Upper lobe of right lung (tissue), 1 donor: Measurements from ENCODE around the gene AFMID. TPM values are rescaled to one million over a fixed set of nuclear protein-coding genes. Genes with fewer than 3 reads are reported as not detected.

Experiments used
- ATAC-seq: fragments of 200-7000 bp; cut with Tn5 transposase; one replicate; pipeline ENCODE4 v1.9.1; 2020; ENCODE audit warnings: mild to moderate bottlenecking, moderate library complexity
- DNase-seq: peaks from one replicate; pipeline ENCODE4 v3.0.0-alpha.2; 2020
- H3K27ac ChIP-seq: fragments of 200-600 bp; one replicate; pipeline ENCODE4 v1.8.0; 2022
- H3K27me3 ChIP-seq: fragments of 200-600 bp; one replicate; pipeline ENCODE4 v1.8.0; 2022; ENCODE audit warnings: mild to moderate bottlenecking
- H3K36me3 ChIP-seq: fragments of 200-600 bp; one replicate; pipeline ENCODE4 v1.8.0; 2022
- H3K4me1 ChIP-seq: fragments of 200-600 bp; one replicate; pipeline ENCODE4 v1.8.0; 2022
- H3K4me3 ChIP-seq: fragments of 200-600 bp; one replicate; pipeline ENCODE4 v1.8.0; 2022; ENCODE audit warnings: mild to moderate bottlenecking
- H3K9me3 ChIP-seq: fragments of 200-600 bp; one replicate; pipeline ENCODE4 v1.8.0; 2022
- CTCF ChIP-seq: fragments of 200-600 bp; IDR thresholded peaks from one replicate; pipeline ENCODE4 v1.8.0; 2022; ENCODE audit warnings: antibody characterized with exemption
- intact Hi-C: fragments of 100-400 bp; cut with DNase I; formaldehyde crosslinking; loops from one replicate; pipeline ENCODE4 v1.11.0; 2022
- total RNA-seq: library from RNA; stranded (reverse); fragmentation: NEBNext Ultra II Directional; extraction: Animal tissue kit (Norgen Biotek cat#: 25700); gene quantifications from one replicate; pipeline ENCODE4 v1.2.1, GENCODE V29; 2021
- donor health status: DM: no; HTN: yes; CAD: no; lungs with severe emphysema.

Gene AFMID
- total RNA-seq, 1 donor from 2014 or later, result 32.5 TPM

DNA sequence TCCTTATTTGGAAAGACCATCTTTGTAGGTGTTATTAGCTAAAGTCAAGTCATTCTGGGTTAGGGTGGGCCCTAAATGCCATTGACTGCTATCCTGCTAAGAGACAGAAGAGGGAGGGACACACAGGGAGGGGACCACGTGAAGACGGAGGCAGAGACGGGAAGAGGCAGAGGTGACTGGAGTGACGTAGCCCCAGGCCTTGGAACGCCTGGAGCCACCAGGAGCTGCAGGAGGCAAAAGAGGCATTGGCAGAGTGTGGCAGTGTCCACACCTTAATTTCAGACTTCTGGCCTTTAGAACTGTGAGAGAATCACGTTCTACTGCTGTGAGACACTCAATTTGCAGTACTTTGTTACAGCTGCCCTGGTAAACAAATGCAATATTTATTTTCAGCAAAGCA lies 13.3 kb downstream of the AFMID start:
- ATAC-seq (no peak), DNase-seq (no peak)
- H3K27me3 ChIP-seq, result no peaks in the 10 kb centered on the region
- H3K36me3 ChIP-seq, result peaks cover 11% of the 10 kb centered on the region
- TF ChIP-seq CTCF, result no peak
- intact Hi-C loops, result no loop called here
- H3K9me3 ChIP-seq, result no peaks in the 10 kb centered on the region
- peaks cover 6% of the 10 kb centered on the region for H3K4me1 ChIP-seq
- H3K27ac ChIP-seq, result no peak overlapping the region
- no peak overlapping the region for H3K4me3 ChIP-seq

DNA sequence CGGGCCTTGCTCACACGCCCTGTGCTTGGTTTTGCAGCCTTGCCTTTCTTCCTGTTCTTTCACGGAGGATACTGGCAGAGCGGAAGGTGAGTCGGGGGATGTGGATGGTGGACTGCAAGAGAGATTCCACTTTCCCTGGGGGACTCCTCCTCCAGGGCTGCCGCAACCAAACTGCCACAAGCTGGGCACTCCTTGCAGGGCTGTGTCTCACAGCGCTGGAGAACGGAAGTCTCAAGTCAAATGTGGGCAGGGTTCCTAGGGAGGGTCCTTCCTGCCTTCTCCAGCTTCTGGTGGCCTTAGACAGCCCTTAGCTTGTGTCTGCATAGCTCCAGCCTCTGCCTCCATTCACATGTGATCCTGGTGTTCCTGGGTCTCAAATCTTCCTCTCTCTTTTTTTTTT lies 15.5 kb downstream of the AFMID start:
- DNase-seq, result no peak

GRCh38 chr17:78204387-78205123 lies 17.4 kb downstream of the AFMID start:
- Histone ChIP-seq H3K4me3 (no peak overlapping the region), H3K27ac (no peak overlapping the region), H3K4me1 (peaks cover 3% of the 10 kb centered on the region), H3K9me3 (no peaks in the 10 kb centered on the region), H3K36me3 (no peaks in the 10 kb centered on the region), H3K27me3 (no peaks in the 10 kb centered on the region)
- no peak for DNase-seq
- intact Hi-C loops, result no loop called here
- TF ChIP-seq CTCF, result no peak
- no peak for ATAC-seq

More for the DNA sequence above, 15.5 kb downstream of the AFMID start:
- no peak for ATAC-seq
- no peak overlapping the region for H3K27ac ChIP-seq
- H3K4me1 ChIP-seq, result peaks cover 6% of the 10 kb centered on the region
- no peaks in the 10 kb centered on the region for H3K9me3 ChIP-seq
- intact Hi-C loops, result no loop called here
- H3K36me3 ChIP-seq, result no peaks in the 10 kb centered on the region
- TF ChIP-seq CTCF, result no peak
- H3K27me3 ChIP-seq, result no peaks in the 10 kb centered on the region
- no peak overlapping the region for H3K4me3 ChIP-seq

DNA sequence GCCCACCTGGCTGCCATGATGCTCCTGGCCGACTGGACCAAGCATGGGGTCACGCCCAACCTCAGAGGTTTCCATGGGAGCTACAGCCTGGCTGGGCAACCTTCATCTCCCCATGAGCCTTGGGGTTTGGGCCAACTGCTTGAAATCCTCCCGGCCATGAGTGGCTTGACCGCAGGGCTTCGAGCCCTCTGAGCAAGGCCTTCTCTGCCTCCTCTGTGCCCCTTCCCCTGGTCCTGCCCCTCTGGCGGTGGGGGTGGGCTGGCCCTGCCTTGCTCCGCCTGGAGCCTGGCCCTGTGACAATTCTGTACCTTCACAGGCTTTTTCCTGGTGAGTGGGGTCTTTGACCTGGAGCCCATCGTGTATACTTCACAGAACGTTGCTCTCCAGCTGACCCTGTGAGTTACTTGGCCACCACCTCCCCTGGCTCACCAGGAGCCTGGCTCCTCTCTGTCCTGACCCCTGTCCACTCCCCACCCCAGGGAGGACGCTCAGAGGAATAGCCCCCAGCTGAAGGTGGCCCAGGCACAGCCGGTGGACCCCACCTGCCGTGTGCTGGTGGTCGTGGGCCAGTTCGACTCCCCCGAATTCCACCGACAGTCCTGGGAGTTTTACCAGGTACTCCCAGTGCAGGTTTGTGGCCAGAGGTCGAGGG lies 18.1 kb downstream of the AFMID start:
- intact Hi-C loops, result no loop called here
- no peak overlapping the region for H3K4me3 ChIP-seq
- no peaks in the 10 kb centered on the region for H3K4me1 ChIP-seq
- H3K27ac ChIP-seq, result no peak overlapping the region
- H3K27me3 ChIP-seq, result no peaks in the 10 kb centered on the region
- TF ChIP-seq CTCF, result no peak
- no peak for DNase-seq
- no peak for ATAC-seq
- H3K9me3 ChIP-seq, result no peaks in the 10 kb centered on the region
- H3K36me3 ChIP-seq, result no peaks in the 10 kb centered on the region

DNA sequence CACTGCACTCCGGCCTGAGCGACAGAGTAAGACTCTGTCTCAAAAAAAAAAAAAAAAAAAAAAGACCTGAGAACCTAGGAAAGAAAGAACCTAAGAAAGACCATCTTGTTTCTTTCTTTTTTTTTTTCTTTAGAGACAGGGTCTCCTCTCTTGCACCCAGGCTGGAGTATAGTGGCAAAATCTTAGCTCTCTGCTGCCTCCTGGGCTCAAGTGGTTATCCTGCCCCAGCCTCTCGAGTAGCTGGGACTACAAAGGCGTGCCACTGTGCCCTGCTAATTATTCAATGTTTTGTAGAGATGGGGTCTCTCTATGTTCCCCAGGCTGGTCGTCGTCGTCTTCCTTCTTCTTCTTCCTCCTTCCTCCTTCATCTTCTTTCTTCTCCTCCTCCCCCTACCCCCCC lies 19.1 kb downstream of the AFMID start:
- H3K4me3 ChIP-seq, result no peak overlapping the region
- no peaks in the 10 kb centered on the region for H3K9me3 ChIP-seq
- intact Hi-C loops, result no loop called here
- DNase-seq (no peak), ATAC-seq (no peak)
- H3K27me3 ChIP-seq, result no peaks in the 10 kb centered on the region
- no peak overlapping the region for H3K27ac ChIP-seq
- no peaks in the 10 kb centered on the region for H3K36me3 ChIP-seq
- no peaks in the 10 kb centered on the region for H3K4me1 ChIP-seq
- no peak for TF ChIP-seq CTCF
